ENCODE data around the gene OR8J3.
"Not testable (repeated sequence)": the region's sequence is repeated elsewhere in the genome, so short reads cannot be mapped to it uniquely, and the experiment has no call there.

Gene OR8J3

GRCh38 chr11:56151376-56151775 is 11.4 kb upstream of the OR8J3 start:
- no peak overlapping the region for H3K4me2 ChIP-seq (ENCODE audit: insufficient read depth, low read length, poor library complexity, severe bottlenecking)
- no peak overlapping the region for H3K27ac ChIP-seq (replicated peaks; ENCODE audit: low read length)
- no peak overlapping the region for H2BK12ac ChIP-seq (ENCODE audit: low read length)
- H4K91ac ChIP-seq (ENCODE audit: low read depth, low read length, poor library complexity), result no peak overlapping the region
- no peak overlapping the region for H2BK120ac ChIP-seq (ENCODE audit: low read depth, low read length)
- no peak overlapping the region for H3K18ac ChIP-seq (ENCODE audit: low read length)
- no peaks in the 10 kb centered on the region for H3K4me1 ChIP-seq (ENCODE audit: control insufficient read depth in 2 of 2, insufficient read depth in 1 of 2, low read depth in 1 of 2, low read length in 2 of 2)
- no peaks in the 10 kb centered on the region for H3K27me3 ChIP-seq (ENCODE audit: control insufficient read depth in 3 of 3, insufficient read depth in 3 of 3, low read depth in 1 of 3, low read length in 3 of 3)
- H3K4me3 ChIP-seq (ENCODE audit: low read length in 2 of 2), result no peak overlapping the region
- H3K4ac ChIP-seq (ENCODE audit: low read length), result no peak overlapping the region
- H3K79me1 ChIP-seq (ENCODE audit: low read depth, low read length), result no peaks in the 10 kb centered on the region
- DNase-seq (ENCODE audit: low spot score), result no peak
- no peak overlapping the region for H3K14ac ChIP-seq (ENCODE audit: low read length)
- no peak overlapping the region for H3K23ac ChIP-seq (ENCODE audit: low read depth, low read length, poor library complexity)
- H4K8ac ChIP-seq (ENCODE audit: low read depth, low read length), result no peak overlapping the region
- H3K36me3 ChIP-seq (replicated peaks in 1 of 2; ENCODE audit: control insufficient read depth in 2 of 2, insufficient read depth in 2 of 2, low read length in 2 of 2), result no peaks in the 10 kb centered on the region
- no peak overlapping the region for H3K9ac ChIP-seq (ENCODE audit: low read depth, low read length, poor library complexity)
- H2BK15ac ChIP-seq (ENCODE audit: low read length), result no peak overlapping the region
- H2BK5ac ChIP-seq (ENCODE audit: low read length), result no peak overlapping the region
- no CpG with 5 or more reads among the region's 1 CpG for WGBS, 2 donors (ENCODE audit: extremely low coverage in 2 of 2, insufficient read length in 2 of 2, insufficient replicate concordance in 1 of 2)
- no peak overlapping the region for H2AFZ ChIP-seq (ENCODE audit: low read length)
- H3K9me3 ChIP-seq (replicated peaks in 1 of 2; ENCODE audit: control insufficient read depth in 2 of 2, insufficient read depth in 1 of 2, low read depth in 1 of 2, low read length in 2 of 2), result peaks cover 0 to 6% of the 10 kb centered on the region in 2 donors
- no peak overlapping the region for H2AK5ac ChIP-seq (ENCODE audit: low read depth, low read length)

- not testable (repeated sequence) for H4K8ac ChIP-seq (ENCODE audit: low read depth, low read length); H3K79me1 ChIP-seq (ENCODE audit: low read depth, low read length); H2BK12ac ChIP-seq (ENCODE audit: low read length); H2BK120ac ChIP-seq (ENCODE audit: low read depth, low read length); H2BK5ac ChIP-seq (ENCODE audit: low read length); H2BK15ac ChIP-seq (ENCODE audit: low read length); H3K4me1 ChIP-seq (ENCODE audit: control insufficient read depth in 2 of 2, insufficient read depth in 1 of 2, low read depth in 1 of 2, low read length in 2 of 2); H4K91ac ChIP-seq (ENCODE audit: low read depth, low read length, poor library complexity); H2AFZ ChIP-seq (ENCODE audit: low read length); H3K18ac ChIP-seq (ENCODE audit: low read length); DNase-seq (ENCODE audit: low spot score); H3K36me3 ChIP-seq (replicated peaks in 1 of 2; ENCODE audit: control insufficient read depth in 2 of 2, insufficient read depth in 2 of 2, low read length in 2 of 2); H3K14ac ChIP-seq (ENCODE audit: low read length); H3K27ac ChIP-seq (replicated peaks; ENCODE audit: low read length); H3K4me2 ChIP-seq (ENCODE audit: insufficient read depth, low read length, poor library complexity, severe bottlenecking); H3K27me3 ChIP-seq (ENCODE audit: control insufficient read depth in 3 of 3, insufficient read depth in 3 of 3, low read depth in 1 of 3, low read length in 3 of 3); H3K4me3 ChIP-seq (ENCODE audit: low read length in 2 of 2); H2AK5ac ChIP-seq (ENCODE audit: low read depth, low read length); H3K23ac ChIP-seq (ENCODE audit: low read depth, low read length, poor library complexity); H3K9me3 ChIP-seq (replicated peaks in 1 of 2; ENCODE audit: control insufficient read depth in 2 of 2, insufficient read depth in 1 of 2, low read depth in 1 of 2, low read length in 2 of 2); H3K9ac ChIP-seq (ENCODE audit: low read depth, low read length, poor library complexity); H3K4ac ChIP-seq (ENCODE audit: low read length)
- WGBS, 2 donors (ENCODE audit: extremely low coverage in 2 of 2, insufficient read length in 2 of 2, insufficient replicate concordance in 1 of 2), result no CpG with 5 or more reads among the region's 30 CpGs
Observed at GRCh38 chr11:56143681-56144080, 3.7 kb upstream of the OR8J3 start.

- Histone ChIP-seq H3K27me3 (ENCODE audit: control insufficient read depth in 3 of 3, insufficient read depth in 3 of 3, low read depth in 1 of 3, low read length in 3 of 3) (no peaks in the 10 kb centered on the region), H3K27ac (replicated peaks; ENCODE audit: low read length) (no peak within 1 kb of the TSS), H3K18ac (ENCODE audit: low read length) (no peak within 1 kb of the TSS), H3K4me3 (ENCODE audit: low read length in 2 of 2) (no peak within 1 kb of the TSS), H3K9ac (ENCODE audit: low read depth, low read length, poor library complexity) (no peak within 1 kb of the TSS), H3K23ac (ENCODE audit: low read depth, low read length, poor library complexity) (no peak within 1 kb of the TSS), H2AFZ (ENCODE audit: low read length) (no peak within 1 kb of the TSS), H3K14ac (ENCODE audit: low read length) (no peak within 1 kb of the TSS), H2BK15ac (ENCODE audit: low read length) (no peak within 1 kb of the TSS), H2AK5ac (ENCODE audit: low read depth, low read length) (no peak within 1 kb of the TSS), H3K79me1 (ENCODE audit: low read depth, low read length) (no peaks in the 10 kb centered on the region), H2BK120ac (ENCODE audit: low read depth, low read length) (no peak within 1 kb of the TSS), H4K8ac (ENCODE audit: low read depth, low read length) (no peak within 1 kb of the TSS), H3K4me1 (ENCODE audit: control insufficient read depth in 2 of 2, insufficient read depth in 1 of 2, low read depth in 1 of 2, low read length in 2 of 2) (no peaks in the 10 kb centered on the region), H2BK12ac (ENCODE audit: low read length) (no peak within 1 kb of the TSS), H3K36me3 (replicated peaks in 1 of 2; ENCODE audit: control insufficient read depth in 2 of 2, insufficient read depth in 2 of 2, low read length in 2 of 2) (no peaks in the 10 kb centered on the region), H3K4ac (ENCODE audit: low read length) (no peak within 1 kb of the TSS), H3K9me3 (replicated peaks in 1 of 2; ENCODE audit: control insufficient read depth in 2 of 2, insufficient read depth in 1 of 2, low read depth in 1 of 2, low read length in 2 of 2) (no peaks in the 10 kb centered on the region), H2BK5ac (ENCODE audit: low read length) (no peak within 1 kb of the TSS), H4K91ac (ENCODE audit: low read depth, low read length, poor library complexity) (no peak within 1 kb of the TSS), H3K4me2 (ENCODE audit: insufficient read depth, low read length, poor library complexity, severe bottlenecking) (no peak within 1 kb of the TSS)
- no CpG with 5 or more reads among the region's 6 CpGs for WGBS, 2 donors (ENCODE audit: extremely low coverage in 2 of 2, insufficient read length in 2 of 2, insufficient replicate concordance in 1 of 2)
- no peak for DNase-seq (ENCODE audit: low spot score)
Observed at GRCh38 chr11:56122073-56122472, 17.9 kb downstream of the OR8J3 start, which contains the start of gene OR8H3. TSS of gene OR8H3 (plus strand) at chr11:56122373. CDS start at chr11:56122373, 0 bp downstream.

GRCh38 chr11:56103210-56103737 is 36.7 kb downstream of the OR8J3 start, which contains the start of gene OR8H2:
TSS of gene OR8H2 (plus strand) at chr11:56103687. CDS start at chr11:56105043, 1,356 bp downstream.
- Histone ChIP-seq H2BK12ac (ENCODE audit: low read length) (no peak within 1 kb of the TSS), H3K4ac (ENCODE audit: low read length) (no peak within 1 kb of the TSS), H3K4me1 (ENCODE audit: control insufficient read depth in 2 of 2, insufficient read depth in 1 of 2, low read depth in 1 of 2, low read length in 2 of 2) (no peaks in the 10 kb centered on the region), H4K91ac (ENCODE audit: low read depth, low read length, poor library complexity) (no peak within 1 kb of the TSS), H3K36me3 (replicated peaks in 1 of 2; ENCODE audit: control insufficient read depth in 2 of 2, insufficient read depth in 2 of 2, low read length in 2 of 2) (no peaks in the 10 kb centered on the region), H3K27me3 (ENCODE audit: control insufficient read depth in 3 of 3, insufficient read depth in 3 of 3, low read depth in 1 of 3, low read length in 3 of 3) (no peaks in the 10 kb centered on the region), H3K14ac (ENCODE audit: low read length) (no peak within 1 kb of the TSS), H3K27ac (replicated peaks; ENCODE audit: low read length) (no peak within 1 kb of the TSS), H2AFZ (ENCODE audit: low read length) (no peak within 1 kb of the TSS), H3K9me3 (replicated peaks in 1 of 2; ENCODE audit: control insufficient read depth in 2 of 2, insufficient read depth in 1 of 2, low read depth in 1 of 2, low read length in 2 of 2) (no peaks in the 10 kb centered on the region), H3K18ac (ENCODE audit: low read length) (no peak within 1 kb of the TSS), H3K23ac (ENCODE audit: low read depth, low read length, poor library complexity) (no peak within 1 kb of the TSS), H4K8ac (ENCODE audit: low read depth, low read length) (peak within 1 kb of the TSS; percentile 43), H2BK120ac (ENCODE audit: low read depth, low read length) (no peak within 1 kb of the TSS), H3K4me3 (ENCODE audit: low read length in 2 of 2) (no peak within 1 kb of the TSS), H3K9ac (ENCODE audit: low read depth, low read length, poor library complexity) (no peak within 1 kb of the TSS), H3K79me1 (ENCODE audit: low read depth, low read length) (no peaks in the 10 kb centered on the region), H2BK15ac (ENCODE audit: low read length) (no peak within 1 kb of the TSS), H3K4me2 (ENCODE audit: insufficient read depth, low read length, poor library complexity, severe bottlenecking) (no peak within 1 kb of the TSS), H2BK5ac (ENCODE audit: low read length) (no peak within 1 kb of the TSS), H2AK5ac (ENCODE audit: low read depth, low read length) (no peak within 1 kb of the TSS)
- no peak for DNase-seq (ENCODE audit: low spot score)

Measured in neuronal stem cell (in vitro differentiated cells).